Vagina (tissue), 2 donors: ENCODE measurements around the gene RGS14. TPM values are rescaled to one million over a fixed set of nuclear protein-coding genes. Genes with fewer than 3 reads are reported as not detected.
"Not testable (repeated sequence)": the region's sequence is repeated elsewhere in the genome, so short reads cannot be mapped to it uniquely, and the experiment has no call there.

Source experiments
- DNase-seq, 2 donors: peaks; one replicate each; pipeline ENCODE4 v3.0.0-alpha.2; 2017; ENCODE audit errors: extremely low spot score in 2 of 2
- H3K27ac ChIP-seq: fragments of 200-600 bp; sonication (generic); one replicate; pipeline ENCODE4 v1.5.1; 2019
- H3K27me3 ChIP-seq: fragments of 200-600 bp; sonication (generic); one replicate; pipeline ENCODE4 v1.5.1; 2019
- H3K36me3 ChIP-seq, 2 donors: fragments of 200-600 bp; sonication (generic); one replicate each; pipeline ENCODE4 v1.5.1; 2017 to 2019
- H3K4me1 ChIP-seq: fragments of 200-600 bp; sonication (generic); one replicate; pipeline ENCODE4 v1.5.1; 2019
- H3K4me3 ChIP-seq, 2 donors: fragments of 200-600 bp; sonication (generic); 1 replicate in 1 of 2; 2 replicates in 1 of 2; pipeline ENCODE4 v1.5.1; 2016 to 2019
- H3K9me3 ChIP-seq: fragments of 200-600 bp; sonication (generic); one replicate; pipeline ENCODE4 v1.5.1; 2019
- POLR2A ChIP-seq, 2 donors: fragments of 450-650 bp; IDR thresholded peaks; one replicate each; pipeline ENCODE4 v1.6.1; 2017; ENCODE audit warnings: antibody characterized with exemption in 2 of 2, mild to moderate bottlenecking in 2 of 2, moderate library complexity in 2 of 2
- POLR2AphosphoS5 ChIP-seq, 2 donors: sonication (generic); formaldehyde crosslinking; IDR thresholded peaks; one replicate each; pipeline ENCODE4 v1.9.0; 2017; ENCODE audit warnings: antibody characterized with exemption in 2 of 2, mild to moderate bottlenecking in 2 of 2, low read depth in 1 of 2; ENCODE audit not compliant: insufficient read depth in 1 of 2
- intact Hi-C: fragments of 100-400 bp; cut with DNase I; formaldehyde crosslinking; loops from one replicate; pipeline ENCODE4 v1.15.1; 2023
- total RNA-seq: library from RNA; depleted of rRNA; stranded (reverse); fragments of >200 nt; gene quantifications from one replicate; pipeline ENCODE4 v1.2.3, GENCODE V29; 2016
- TF ChIP-seq, protein P1 (sequence below), 3 experiments: fragments of 450-650 bp in 2 of 3; fragments of 200-600 bp in 1 of 3; sonication (generic) in 1 of 3; IDR thresholded peaks; one replicate each; pipeline ENCODE4 v1.5.1; 2017 to 2019; ENCODE audit warnings: antibody characterized with exemption in 3 of 3, mild to moderate bottlenecking in 2 of 3, moderate library complexity in 2 of 3

RGS14 gene
- total RNA-seq, 1 donor from 2014 or later = 49.1 TPM

DNA sequence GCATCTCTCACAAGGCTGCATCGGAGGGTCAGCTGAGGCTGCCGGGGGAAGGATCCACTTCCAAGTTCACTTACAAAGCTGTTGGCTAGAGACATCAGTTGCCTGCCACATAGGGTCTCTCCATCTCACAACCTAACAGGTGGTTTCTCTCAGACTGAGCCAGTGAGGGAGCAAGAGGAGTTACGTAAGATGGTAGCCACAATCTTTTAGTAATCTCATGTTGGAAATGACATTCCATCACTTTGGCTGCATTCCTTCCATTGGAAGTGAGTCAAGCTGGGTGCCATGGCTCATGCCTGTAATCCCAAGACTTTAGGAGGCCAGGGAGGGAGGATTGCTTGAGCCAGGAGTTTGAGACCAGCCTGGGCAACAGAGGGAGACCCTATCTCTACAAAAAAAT lies 61.3 kb downstream of the RGS14 start:
- no peak for DNase-seq
- Histone ChIP-seq H3K27ac (no peak overlapping the region), H3K36me3 (no peaks in the 10 kb centered on the region), H3K4me3 (no peak overlapping the region), H3K4me1 (no peaks in the 10 kb centered on the region), H3K9me3 (no peaks in the 10 kb centered on the region), H3K27me3 (no peaks in the 10 kb centered on the region)
- no peak for TF ChIP-seq POLR2AphosphoS5 (IDR thresholded peaks at IDR 0.05; ENCODE audit: insufficient read depth in 1 of 2, low read depth in 1 of 2)
- TF ChIP-seq POLR2A (IDR thresholded peaks at IDR 0.05) = no peak
- TF ChIP-seq, protein P1, sequence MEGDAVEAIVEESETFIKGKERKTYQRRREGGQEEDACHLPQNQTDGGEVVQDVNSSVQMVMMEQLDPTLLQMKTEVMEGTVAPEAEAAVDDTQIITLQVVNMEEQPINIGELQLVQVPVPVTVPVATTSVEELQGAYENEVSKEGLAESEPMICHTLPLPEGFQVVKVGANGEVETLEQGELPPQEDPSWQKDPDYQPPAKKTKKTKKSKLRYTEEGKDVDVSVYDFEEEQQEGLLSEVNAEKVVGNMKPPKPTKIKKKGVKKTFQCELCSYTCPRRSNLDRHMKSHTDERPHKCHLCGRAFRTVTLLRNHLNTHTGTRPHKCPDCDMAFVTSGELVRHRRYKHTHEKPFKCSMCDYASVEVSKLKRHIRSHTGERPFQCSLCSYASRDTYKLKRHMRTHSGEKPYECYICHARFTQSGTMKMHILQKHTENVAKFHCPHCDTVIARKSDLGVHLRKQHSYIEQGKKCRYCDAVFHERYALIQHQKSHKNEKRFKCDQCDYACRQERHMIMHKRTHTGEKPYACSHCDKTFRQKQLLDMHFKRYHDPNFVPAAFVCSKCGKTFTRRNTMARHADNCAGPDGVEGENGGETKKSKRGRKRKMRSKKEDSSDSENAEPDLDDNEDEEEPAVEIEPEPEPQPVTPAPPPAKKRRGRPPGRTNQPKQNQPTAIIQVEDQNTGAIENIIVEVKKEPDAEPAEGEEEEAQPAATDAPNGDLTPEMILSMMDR (IDR thresholded peaks at IDR 0.05) = no peak
- intact Hi-C loops = no loop called here

- DNase-seq, H3K36me3 ChIP-seq, H3K27me3 ChIP-seq, H3K4me1 ChIP-seq, H3K9me3 ChIP-seq, intact Hi-C loops, H3K4me3 ChIP-seq, H3K27ac ChIP-seq: not testable (repeated sequence)
These were observed 62.7 kb downstream of the RGS14 start for GRCh38 chr5:177420472-177420871.

DNA sequence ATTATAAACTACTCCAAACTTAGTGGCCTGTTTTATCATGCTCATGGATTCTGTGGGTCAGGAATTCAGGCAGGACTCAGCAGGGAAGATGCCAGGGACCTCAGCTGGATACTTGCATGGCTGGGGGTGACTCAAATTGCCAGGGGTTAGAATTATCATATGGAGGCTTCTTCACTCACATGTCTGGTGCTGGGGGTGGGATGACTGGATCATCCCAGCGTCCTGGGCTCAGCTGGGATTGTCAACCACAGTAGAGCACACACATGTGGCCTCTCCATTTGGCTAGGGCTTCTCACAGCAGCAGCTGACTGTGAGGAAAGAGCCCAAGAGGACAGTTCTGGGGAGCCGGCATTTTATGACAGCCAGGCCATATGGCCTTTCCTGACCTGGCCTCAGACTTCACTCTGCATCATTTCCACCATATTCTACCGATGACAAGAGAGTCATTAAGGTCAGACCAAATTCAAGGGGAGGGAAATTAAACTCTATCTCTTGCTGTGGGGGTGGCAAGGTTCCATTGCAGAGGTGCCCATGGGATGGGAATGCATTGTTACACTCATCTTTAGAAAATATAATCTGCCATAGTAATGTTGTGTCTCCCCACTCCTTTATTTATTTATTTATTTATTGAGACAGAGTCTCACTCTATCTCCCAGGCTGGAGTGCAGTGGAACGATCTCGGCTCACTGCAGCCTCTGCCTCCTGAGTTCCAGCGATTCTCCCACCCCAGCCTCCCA lies 63.5 kb downstream of the RGS14 start:
- no peaks in the 10 kb centered on the region for H3K36me3 ChIP-seq
- no peak overlapping the region for H3K4me3 ChIP-seq
- peaks cover 8% of the 10 kb centered on the region for H3K4me1 ChIP-seq
- no peaks in the 10 kb centered on the region for H3K27me3 ChIP-seq
- DNase-seq = no peak
- no peak overlapping the region for H3K27ac ChIP-seq
- H3K9me3 ChIP-seq = no peaks in the 10 kb centered on the region
- TF ChIP-seq, protein P1 (IDR thresholded peaks at IDR 0.05) = no peak
- TF ChIP-seq POLR2AphosphoS5 (IDR thresholded peaks at IDR 0.05; ENCODE audit: insufficient read depth in 1 of 2, low read depth in 1 of 2) (no peak), POLR2A (IDR thresholded peaks at IDR 0.05) (no peak)
- intact Hi-C loops = no loop called here

Other genes with a start within 250 kb of the RGS14 start
- 45.4 TPM for gene NSD1, start 224.2 kb upstream of the RGS14 start, total RNA-seq
- gene RAB24, start 54.2 kb upstream of the RGS14 start, total RNA-seq = 48.6 TPM
- 93.3 TPM for gene PRELID1, start 54.1 kb upstream of the RGS14 start, total RNA-seq
- 5.4 TPM for gene MXD3, start 46.0 kb upstream of the RGS14 start, total RNA-seq
- 166 TPM for gene LMAN2, start 6.3 kb upstream of the RGS14 start, total RNA-seq
- not detected for gene SLC34A1, start 26.5 kb downstream of the RGS14 start, total RNA-seq
- gene PFN3, start 42.7 kb downstream of the RGS14 start, total RNA-seq = not detected
- 5.2 TPM for gene F12, start 51.6 kb downstream of the RGS14 start, total RNA-seq
- gene GRK6, start 68.8 kb downstream of the RGS14 start, total RNA-seq = 28.7 TPM
- gene PRR7, start 88.9 kb downstream of the RGS14 start, total RNA-seq = 1.2 TPM
- gene DBN1, start 115.7 kb downstream of the RGS14 start, total RNA-seq = 69.0 TPM
- 118 TPM for gene PDLIM7, start 139.7 kb downstream of the RGS14 start, total RNA-seq
- gene DOK3, start 151.9 kb downstream of the RGS14 start, total RNA-seq = 12.0 TPM
- 125 TPM for gene DDX41, start 159.0 kb downstream of the RGS14 start, total RNA-seq
- 72.4 TPM for gene FAM193B, start 196.6 kb downstream of the RGS14 start, total RNA-seq
- 83.7 TPM for gene TMED9, start 234.3 kb downstream of the RGS14 start, total RNA-seq
- 19.4 TPM for gene B4GALT7, start 242.2 kb downstream of the RGS14 start, total RNA-seq